Bronchial epithelial cell (primary cell): Measurements from ENCODE around the gene CST7. TPM values are rescaled to one million over a fixed set of nuclear protein-coding genes. Genes with fewer than 3 reads are reported as not detected.

Experiments used
- DNase-seq: peaks from one replicate; pipeline ENCODE4 v3.0.0-alpha.2; 2010; ENCODE audit warnings: low read depth
- FAIRE-seq: peaks from 2 replicates; lab custom pipeline; 2011; peaks lifted over from hg19 to GRCh38; lab: Jason Lieb, UNC
- H3K27me3 ChIP-seq: 2 replicates; pipeline ENCODE4 v1.5.1; 2011; ENCODE audit warnings: low read length; ENCODE audit not compliant: control insufficient read depth, insufficient read depth
- H3K36me3 ChIP-seq: 2 replicates; pipeline ENCODE4 v1.5.1; 2011; ENCODE audit warnings: low read length; ENCODE audit not compliant: control insufficient read depth, insufficient read depth
- H3K4me3 ChIP-seq: 2 replicates; pipeline ENCODE4 v1.5.1; 2011; ENCODE audit warnings: mild to moderate bottlenecking, low read depth, low read length, control low read depth
- CTCF ChIP-seq: IDR thresholded peaks from 2 replicates; pipeline ENCODE4 v1.5.1; 2011; ENCODE audit warnings: mild to moderate bottlenecking, moderate library complexity, low read length, control low read depth, inconsistent platforms; ENCODE audit not compliant: insufficient read depth, severe bottlenecking
- total RNA-seq: library from RNA; depleted of rRNA; stranded (reverse); fragments of >200 nt; gene quantifications from 2 replicates; pipeline ENCODE4 v1.2.1, GENCODE V29; 2014

CST7 gene
- total RNA-seq, 1 donor from 2014 or later = not detected

DNA sequence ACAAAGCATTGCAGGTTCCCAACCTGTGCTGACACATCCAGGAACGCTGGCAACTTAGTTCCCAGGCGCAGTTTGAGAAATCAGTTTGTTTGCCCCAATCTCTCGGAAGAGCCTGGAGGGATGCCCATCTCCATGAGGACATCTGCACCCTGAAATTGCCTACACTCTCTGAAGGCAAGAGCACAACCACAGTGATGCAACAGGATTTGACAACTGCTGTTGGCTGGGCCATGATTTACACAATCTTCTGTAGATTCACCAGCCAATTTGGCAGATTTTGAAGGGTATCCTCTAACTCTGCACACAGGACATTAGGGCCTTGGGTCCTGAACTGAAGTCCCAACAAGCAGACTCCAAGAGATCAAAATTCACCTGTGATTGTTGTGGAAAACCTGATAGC, 40.1 kb downstream of the CST7 start:
- FAIRE-seq = no peak

DNA sequence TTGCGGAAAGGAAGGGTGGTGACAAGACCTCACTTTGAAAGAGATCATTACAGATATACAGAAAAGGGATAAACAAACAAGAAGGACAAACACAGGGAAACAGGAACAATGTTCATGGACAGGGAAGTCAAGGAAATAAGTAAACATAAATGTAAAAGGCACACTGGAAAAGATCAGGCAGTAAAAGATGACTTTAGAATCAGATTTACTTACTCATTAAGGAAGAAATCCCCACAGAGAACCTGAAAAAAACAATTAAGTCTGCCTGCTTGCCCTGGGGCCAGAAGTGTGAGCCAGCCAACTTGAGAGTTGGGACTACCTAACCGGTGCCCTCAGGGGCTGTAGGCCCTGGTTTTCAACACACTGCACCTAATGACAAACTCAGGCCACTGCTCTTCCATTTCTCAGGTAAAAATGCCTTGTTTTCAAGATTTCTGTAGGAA, 41.8 kb downstream of the CST7 start:
- no peak for TF ChIP-seq CTCF
- peak; percentile 41 for DNase-seq
- Histone ChIP-seq H3K36me3 (peaks cover 2% of the 10 kb centered on the region), H3K4me3 (no peak overlapping the region), H3K27me3 (no peaks in the 10 kb centered on the region)
- no peak for FAIRE-seq

More for the DNA sequence above, 40.1 kb downstream of the CST7 start:
- DNase-seq = no peak
- H3K4me3 ChIP-seq = no peak overlapping the region
- peaks cover 2% of the 10 kb centered on the region for H3K36me3 ChIP-seq
- H3K27me3 ChIP-seq = no peaks in the 10 kb centered on the region
- TF ChIP-seq CTCF = no peak

DNA sequence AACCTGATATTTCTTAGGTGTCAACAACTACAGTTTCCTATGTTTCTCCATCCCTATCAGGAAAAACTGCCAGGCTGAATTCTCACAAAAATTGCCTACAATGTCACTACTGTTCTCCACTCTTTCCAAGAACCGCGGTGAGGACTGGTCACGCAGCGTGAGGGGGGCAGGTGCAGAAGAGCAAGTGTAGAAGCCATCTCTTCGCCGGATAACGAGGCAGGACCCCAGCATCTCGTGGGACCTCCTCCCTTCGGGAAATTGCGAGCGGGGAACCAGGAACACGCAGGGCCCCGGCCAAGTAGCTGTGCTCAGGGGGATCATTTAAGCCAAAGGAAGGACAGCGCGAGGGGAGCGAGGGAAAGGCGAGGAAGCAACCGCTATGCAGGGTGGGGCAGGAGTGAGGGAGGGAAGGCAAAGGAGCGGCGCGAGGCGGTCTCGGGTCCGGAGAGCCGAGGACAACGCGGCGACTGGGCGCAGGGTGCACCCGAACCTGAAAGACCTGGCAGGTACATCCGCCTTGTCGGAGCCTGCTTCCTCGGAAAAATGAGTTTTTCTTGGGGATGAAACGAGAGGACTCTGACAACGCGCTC, 42.9 kb downstream of the CST7 start:
- Histone ChIP-seq H3K27me3 (no peaks in the 10 kb centered on the region), H3K4me3 (peak overlapping the region; percentile 86), H3K36me3 (peaks cover 2% of the 10 kb centered on the region)
- TF ChIP-seq CTCF = no peak
- no peak for FAIRE-seq
- no peak for DNase-seq

- Histone ChIP-seq H3K36me3 (peaks cover 2% of the 10 kb centered on the region), H3K4me3 (peak within 1 kb of the TSS; percentile 86), H3K27me3 (no peaks in the 10 kb centered on the region)
- FAIRE-seq (no peak), DNase-seq (peak; percentile 72)
- no peak for TF ChIP-seq CTCF
Measured at GRCh38 chr20:24992487-24993205, 43.6 kb downstream of the CST7 start, which contains the start of gene APMAP. Gene APMAP, minus strand, starts transcription at chr20:24992751. Its CDS starts 63 bp downstream, at chr20:24992688.

DNA sequence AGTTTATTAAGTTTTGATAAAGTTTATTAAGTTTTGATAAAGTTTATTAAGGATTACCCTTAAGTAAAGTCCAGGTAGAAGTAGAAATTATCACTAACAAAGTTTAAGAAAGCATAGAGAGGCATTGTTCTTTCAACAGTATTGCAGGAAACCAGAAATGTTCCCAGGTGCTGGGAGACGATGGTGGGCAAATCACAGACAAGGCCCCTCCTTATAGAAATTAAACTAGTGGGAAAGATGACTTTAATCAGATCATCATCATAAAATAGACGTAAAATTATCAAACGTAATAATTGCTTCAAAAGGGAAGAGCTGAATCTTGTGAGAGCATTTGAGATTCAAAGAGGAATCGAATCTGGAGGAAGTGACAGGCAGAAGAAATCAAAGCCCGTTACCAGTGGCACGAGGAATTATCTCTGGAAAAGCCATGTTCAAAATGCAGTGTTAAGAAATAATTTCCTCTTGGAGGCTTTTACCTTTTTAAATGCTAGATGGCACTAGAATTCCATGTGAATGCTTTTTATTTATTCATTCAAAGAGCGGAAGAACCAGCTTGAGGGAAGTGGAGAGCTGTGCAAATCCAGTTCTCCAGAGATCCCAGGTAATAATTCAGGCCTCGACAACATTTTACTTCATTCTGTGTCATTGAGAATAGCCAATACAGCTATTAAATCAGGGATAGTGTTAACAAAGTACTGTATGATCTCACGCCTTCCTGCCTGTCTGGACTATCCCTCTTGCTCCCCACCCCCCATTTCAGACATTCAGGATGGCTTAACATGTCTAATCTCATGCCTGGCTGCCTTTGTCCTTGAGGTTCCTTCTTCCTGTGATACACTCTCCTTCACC, 44.5 kb downstream of the CST7 start:
- peak; percentile 58 for DNase-seq

More for the DNA sequence above, 44.5 kb downstream of the CST7 start:
- peak overlapping the region; percentile 86 for H3K4me3 ChIP-seq
- H3K36me3 ChIP-seq = no peaks in the 10 kb centered on the region
- FAIRE-seq = no peak
- H3K27me3 ChIP-seq = peaks cover 2% of the 10 kb centered on the region
- TF ChIP-seq CTCF = peak; percentile 25
